Transverse colon (tissue), 4 donors: Measurements from ENCODE around the gene PPP1R13B. TPM values are rescaled to one million over a fixed set of nuclear protein-coding genes. Genes with fewer than 3 reads are reported as not detected.

Experiments
- DNase-seq: peaks from one replicate; pipeline ENCODE4 v3.0.0-alpha.2; 2019
- H3K27ac ChIP-seq, 4 donors: fragments of 200-600 bp; sonication (generic); 2 replicates each; pipeline ENCODE4 v1.5.1; 2016 to 2018; ENCODE audit warnings: inconsistent platforms in 4 of 4
- H3K27me3 ChIP-seq: fragments of 200-600 bp; sonication (generic); 2 replicates; pipeline ENCODE4 v1.5.1; 2017; ENCODE audit warnings: inconsistent platforms
- H3K36me3 ChIP-seq, 4 donors: fragments of 200-600 bp; sonication (generic); 2 replicates each; pipeline ENCODE4 v1.5.1; 2017 to 2019; ENCODE audit warnings: inconsistent platforms in 4 of 4
- H3K4me1 ChIP-seq, 4 donors: fragments of 200-600 bp; sonication (generic); 2 replicates each; pipeline ENCODE4 v1.5.1; 2017 to 2020; ENCODE audit warnings: inconsistent platforms in 4 of 4
- H3K4me3 ChIP-seq, 4 donors: fragments of 200-600 bp; sonication (generic); 1 replicate in 1 of 4; 2 replicates in 3 of 4; pipeline versions ENCODE4 v1.5.1 to v1.6.1; 2017 to 2019; ENCODE audit warnings: inconsistent platforms in 4 of 4
- H3K9me3 ChIP-seq, 2 donors: fragments of 200-600 bp; sonication (generic); 2 replicates each; pipeline ENCODE4 v1.5.1; 2017 to 2019; ENCODE audit warnings: inconsistent platforms in 2 of 2
- EP300 ChIP-seq: sonication (generic); formaldehyde crosslinking; IDR thresholded peaks from one replicate; pipeline ENCODE4 v1.6.1; 2017; ENCODE audit warnings: antibody characterized with exemption, low read depth
- POLR2A ChIP-seq: fragments of 450-650 bp; IDR thresholded peaks from one replicate; pipeline ENCODE4 v1.6.1; 2016; ENCODE audit warnings: antibody characterized with exemption, mild to moderate bottlenecking, moderate library complexity
- POLR2AphosphoS5 ChIP-seq, 3 donors: sonication (generic); formaldehyde crosslinking; IDR thresholded peaks; one replicate each; pipeline ENCODE4 v1.6.1; 2016; ENCODE audit warnings: antibody characterized with exemption in 3 of 3
- WGBS, 2 donors: methylation state at CpG; one replicate each; pipeline ENCODE4 v1.1.5; 2018; ENCODE audit warnings: low coverage in 1 of 2; 5-methylcytosine and 5-hydroxymethylcytosine counted together
- in situ Hi-C, 4 donors: fragments of 200-750 bp; cut with MboI; loops; one replicate each; pipeline versions ENCODE4 v1.15.0 to v1.15.1; 2017; ENCODE audit warnings: low sequenced_read_pairs in 3 of 4, low pct_ligation_motif_present in 1 of 4, low pct_unique_long_range_greater_than_20kb in 1 of 4
- intact Hi-C: fragments of 100-400 bp; cut with DNase I; formaldehyde crosslinking; loops from one replicate; pipeline ENCODE4 v1.15.1; 2023; ENCODE audit warnings: low total_unique reads
- total RNA-seq, 4 donors: library from RNA; depleted of rRNA; stranded (reverse); fragments of >200 nt; gene quantifications; one replicate each; pipeline ENCODE4 v1.1.0, GENCODE V29; 2016
- TF ChIP-seq, protein P1 (sequence below), 5 experiments: fragments of 200-600 bp in 3 of 5; fragments of 450-650 bp in 2 of 5; sonication (generic) in 3 of 5; IDR thresholded peaks; 1 replicate in 2 of 5; 2 replicates in 3 of 5; pipeline ENCODE4 v1.5.1; 2016 to 2017; ENCODE audit warnings: antibody characterized with exemption in 5 of 5, inconsistent platforms in 3 of 5, mild to moderate bottlenecking in 2 of 5, moderate library complexity in 1 of 5

Gene PPP1R13B
- total RNA-seq, 4 donors from 2014 or later: 31.0 to 109 (median 42.0) TPM

DNA sequence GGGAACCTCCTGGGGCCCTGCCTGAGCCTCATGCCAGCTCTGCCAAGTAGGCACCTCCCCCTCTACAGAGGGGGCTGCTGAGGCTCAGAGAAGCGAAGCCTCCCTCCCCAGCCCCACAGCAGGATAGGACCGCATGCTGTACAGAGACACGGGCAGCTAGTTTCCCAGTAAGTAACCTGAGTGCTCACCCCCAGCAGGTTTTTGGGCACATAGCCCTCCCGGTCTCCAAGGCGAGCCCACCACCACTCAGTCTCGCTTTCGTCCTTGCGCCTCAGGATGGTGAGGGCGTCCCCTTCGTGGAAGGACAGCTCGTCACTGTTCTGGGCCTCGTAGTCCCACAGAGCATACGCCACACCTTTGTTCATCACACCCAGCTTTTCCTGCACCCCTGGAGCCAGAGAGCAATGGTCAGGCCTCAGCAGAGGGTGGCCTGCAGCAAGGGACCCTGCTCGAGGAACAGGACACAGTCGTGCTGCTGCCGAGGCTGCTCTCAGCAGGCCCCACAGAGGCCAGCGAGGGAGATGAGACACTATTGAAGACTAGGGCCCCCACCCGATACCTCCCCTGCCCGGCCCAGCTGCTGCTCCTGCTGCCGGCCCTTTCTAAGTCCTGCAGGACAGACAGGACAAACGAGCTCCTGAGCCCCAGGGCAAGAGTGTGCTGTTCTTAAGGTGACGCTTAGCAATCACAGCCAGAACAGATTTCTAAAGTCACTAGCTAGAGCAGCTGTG is 111.4 kb downstream of the PPP1R13B start:
- peaks cover 0 to 12% (median 4%) of the 10 kb centered on the region in 4 donors for H3K4me1 ChIP-seq
- no peak overlapping the region for H3K4me3 ChIP-seq
- TF ChIP-seq POLR2A (no peak), POLR2AphosphoS5 (IDR thresholded peaks at IDR 0.05) (no peak), EP300 (no peak)
- TF ChIP-seq, protein P1, sequence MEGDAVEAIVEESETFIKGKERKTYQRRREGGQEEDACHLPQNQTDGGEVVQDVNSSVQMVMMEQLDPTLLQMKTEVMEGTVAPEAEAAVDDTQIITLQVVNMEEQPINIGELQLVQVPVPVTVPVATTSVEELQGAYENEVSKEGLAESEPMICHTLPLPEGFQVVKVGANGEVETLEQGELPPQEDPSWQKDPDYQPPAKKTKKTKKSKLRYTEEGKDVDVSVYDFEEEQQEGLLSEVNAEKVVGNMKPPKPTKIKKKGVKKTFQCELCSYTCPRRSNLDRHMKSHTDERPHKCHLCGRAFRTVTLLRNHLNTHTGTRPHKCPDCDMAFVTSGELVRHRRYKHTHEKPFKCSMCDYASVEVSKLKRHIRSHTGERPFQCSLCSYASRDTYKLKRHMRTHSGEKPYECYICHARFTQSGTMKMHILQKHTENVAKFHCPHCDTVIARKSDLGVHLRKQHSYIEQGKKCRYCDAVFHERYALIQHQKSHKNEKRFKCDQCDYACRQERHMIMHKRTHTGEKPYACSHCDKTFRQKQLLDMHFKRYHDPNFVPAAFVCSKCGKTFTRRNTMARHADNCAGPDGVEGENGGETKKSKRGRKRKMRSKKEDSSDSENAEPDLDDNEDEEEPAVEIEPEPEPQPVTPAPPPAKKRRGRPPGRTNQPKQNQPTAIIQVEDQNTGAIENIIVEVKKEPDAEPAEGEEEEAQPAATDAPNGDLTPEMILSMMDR (IDR thresholded peaks at IDR 0.05): no peak
- peaks cover 0 to 34% (median 0%) of the 10 kb centered on the region in 4 donors for H3K36me3 ChIP-seq
- H3K27me3 ChIP-seq: no peaks in the 10 kb centered on the region
- H3K27ac ChIP-seq: peak overlapping the region in 3 of 4 donors; percentile 37 to 55 (median 53)
- H3K9me3 ChIP-seq: no peaks in the 10 kb centered on the region
- intact Hi-C loops (no loop called here), in situ Hi-C loops (no loop called here)
- no peak for DNase-seq
- WGBS, 2 donors: 89% methylated on average over 18 of the region's 22 CpGs; no CpG with 5 or more reads in 1 of the 2 donors

DNA sequence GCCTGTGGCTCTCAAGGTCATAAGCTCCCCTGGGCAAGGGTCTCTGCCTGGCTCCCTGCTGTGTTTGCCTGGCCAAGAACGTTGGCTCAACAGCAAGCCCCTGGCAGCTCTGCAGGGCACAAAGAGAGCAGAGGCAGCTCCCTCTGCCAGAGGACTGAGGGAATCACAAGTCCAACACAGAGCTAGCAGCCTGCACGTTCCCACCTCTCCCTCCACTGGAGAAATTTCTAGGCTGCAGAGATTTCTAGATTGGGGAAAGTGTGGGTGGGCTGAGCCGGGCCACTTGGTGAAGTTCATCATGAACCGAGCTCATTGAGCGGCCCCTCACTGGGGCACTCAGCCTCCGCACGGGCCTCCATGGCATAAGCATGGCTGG is 111.9 kb downstream of the PPP1R13B start:
- peaks cover 0 to 12% (median 4%) of the 10 kb centered on the region in 4 donors for H3K4me1 ChIP-seq
- no peaks in the 10 kb centered on the region for H3K27me3 ChIP-seq
- no peak overlapping the region for H3K27ac ChIP-seq
- H3K9me3 ChIP-seq: no peaks in the 10 kb centered on the region
- TF ChIP-seq POLR2A (no peak), POLR2AphosphoS5 (IDR thresholded peaks at IDR 0.05) (no peak), EP300 (no peak)
- TF ChIP-seq, protein P1 (IDR thresholded peaks at IDR 0.05): no peak
- no peak for DNase-seq
- in situ Hi-C loops: no loop called here
- intact Hi-C loops: no loop called here
- H3K36me3 ChIP-seq: peaks cover 0 to 34% (median 0%) of the 10 kb centered on the region in 4 donors
- 71% methylated on average over 7 of the region's 7 CpGs; no CpG with 5 or more reads in 1 of the 2 donors for WGBS, 2 donors
- H3K4me3 ChIP-seq: no peak overlapping the region

DNA sequence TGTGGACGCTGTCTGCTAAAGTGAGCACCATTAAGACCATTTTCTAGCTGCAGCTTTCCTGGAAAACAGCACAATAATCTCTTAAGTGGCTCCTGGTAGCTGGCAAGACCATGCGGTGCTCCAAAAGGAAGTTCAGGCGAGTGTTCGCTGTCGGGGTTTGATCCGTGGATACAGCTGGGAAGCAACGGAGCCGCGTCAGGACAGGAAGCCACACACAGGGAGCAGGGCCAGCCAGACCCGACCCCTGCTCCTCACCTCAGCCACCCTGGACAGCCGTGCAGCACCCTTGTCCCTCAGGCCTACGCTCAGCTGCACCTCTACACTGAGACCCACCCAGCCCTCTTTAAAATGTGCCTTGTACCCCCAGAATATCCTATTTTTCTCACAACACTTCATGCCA is 112.4 kb downstream of the PPP1R13B start:
- H3K4me3 ChIP-seq: no peak overlapping the region
- TF ChIP-seq, protein P1 (IDR thresholded peaks at IDR 0.05): no peak
- TF ChIP-seq POLR2AphosphoS5 (IDR thresholded peaks at IDR 0.05): no peak
- no peak for TF ChIP-seq EP300
- no peak for TF ChIP-seq POLR2A
- DNase-seq: no peak
- H3K36me3 ChIP-seq: peaks cover 0 to 32% (median 0%) of the 10 kb centered on the region in 4 donors
- peaks cover 0 to 12% (median 4%) of the 10 kb centered on the region in 4 donors for H3K4me1 ChIP-seq
- intact Hi-C loops (no loop called here), in situ Hi-C loops (no loop called here)
- H3K9me3 ChIP-seq: no peaks in the 10 kb centered on the region
- H3K27ac ChIP-seq: no peak overlapping the region
- 67 to 90% methylated on average over 1 to 12 of the region's 12 CpGs for WGBS, 2 donors
- no peaks in the 10 kb centered on the region for H3K27me3 ChIP-seq

DNA sequence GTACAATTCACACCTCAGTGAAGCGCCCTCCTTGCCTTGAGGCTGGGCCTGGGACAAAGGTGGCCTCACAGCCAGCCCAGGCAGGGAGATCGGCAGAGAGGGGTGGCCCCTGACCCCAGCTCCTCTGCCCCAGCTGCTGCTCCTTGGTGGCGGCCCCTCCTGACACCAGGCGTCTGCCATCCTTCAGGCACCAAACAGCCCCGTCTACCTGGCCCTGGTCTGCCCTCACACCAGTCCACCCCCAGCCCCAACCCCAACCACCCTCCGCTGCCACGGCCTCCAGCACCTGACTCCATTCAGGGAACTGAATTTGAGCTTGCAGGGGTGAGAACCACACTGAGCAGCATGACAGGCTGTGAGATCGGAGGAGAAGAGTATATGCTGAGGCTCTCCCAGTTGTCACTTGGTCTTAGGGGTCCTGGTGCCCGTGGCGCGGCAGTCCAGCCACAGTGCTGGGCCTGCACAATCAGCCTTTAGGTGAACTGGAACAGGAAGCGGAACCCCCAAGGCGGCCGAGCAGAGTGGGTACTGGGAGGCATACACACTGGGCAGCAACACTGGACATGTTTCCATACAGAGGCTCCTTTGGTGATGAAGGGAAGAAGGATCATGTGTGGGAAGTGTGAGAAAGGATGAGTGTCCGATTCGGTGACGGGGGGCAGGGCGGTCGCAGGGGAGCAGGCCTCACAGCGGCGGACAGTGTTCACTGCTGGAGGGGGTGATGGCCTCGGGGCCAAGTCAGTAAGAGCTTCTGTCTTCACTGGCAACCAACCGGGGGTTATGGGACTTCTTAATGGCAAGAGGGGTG is 113.1 kb downstream of the PPP1R13B start:
- peaks cover 0 to 30% (median 4%) of the 10 kb centered on the region in 4 donors for H3K36me3 ChIP-seq

More for the DNA sequence above, 113.1 kb downstream of the PPP1R13B start:
- no peak for DNase-seq
- in situ Hi-C loops (no loop called here), intact Hi-C loops (no loop called here)
- Histone ChIP-seq H3K27ac (no peak overlapping the region), H3K4me3 (no peak overlapping the region), H3K4me1 (peaks cover 0 to 12% (median 4%) of the 10 kb centered on the region in 4 donors), H3K9me3 (no peaks in the 10 kb centered on the region), H3K27me3 (no peaks in the 10 kb centered on the region)
- 92 to 93% methylated on average over 3 to 21 of the region's 23 CpGs for WGBS, 2 donors
- TF ChIP-seq, protein P1 (IDR thresholded peaks at IDR 0.05): no peak
- TF ChIP-seq EP300 (no peak), POLR2AphosphoS5 (IDR thresholded peaks at IDR 0.05) (no peak), POLR2A (no peak)
